Colonic mucosa (tissue), 4 donors: ENCODE measurements around the gene TSPY4. TPM values are rescaled to one million over a fixed set of nuclear protein-coding genes. Genes with fewer than 3 reads are reported as not detected.
"Not testable (repeated sequence)": the region's sequence is repeated elsewhere in the genome, so short reads cannot be mapped to it uniquely, and the experiment has no call there.

ENCODE experiments used
- DNase-seq: peaks from one replicate; pipeline ENCODE4 v3.0.0-alpha.2; 2020
- H3K27ac ChIP-seq: fragments of 200-600 bp; one replicate; pipeline ENCODE4 v1.8.0; 2021
- H3K27me3 ChIP-seq: fragments of 200-600 bp; one replicate; pipeline ENCODE4 v1.8.0; 2021
- H3K36me3 ChIP-seq: fragments of 200-600 bp; one replicate; pipeline ENCODE4 v1.8.0; 2021
- H3K4me1 ChIP-seq: fragments of 200-600 bp; one replicate; pipeline ENCODE4 v1.8.0; 2021; ENCODE audit warnings: mild to moderate bottlenecking
- H3K4me3 ChIP-seq: fragments of 200-600 bp; one replicate; pipeline ENCODE4 v1.8.0; 2021
- H3K9ac ChIP-seq, 2 donors: one replicate each; pipeline ENCODE4 v1.7.0; 2013; ENCODE audit warnings: control low read depth in 2 of 2, low read depth in 2 of 2, low read length in 2 of 2
- H3K9me3 ChIP-seq: fragments of 200-600 bp; one replicate; pipeline ENCODE4 v1.8.0; 2021
- CTCF ChIP-seq: fragments of 200-600 bp; IDR thresholded peaks from one replicate; pipeline ENCODE4 v1.8.0; 2022; ENCODE audit warnings: antibody characterized with exemption, mild to moderate bottlenecking
- intact Hi-C: fragments of 100-400 bp; cut with DNase I; formaldehyde crosslinking; loops from one replicate; pipeline ENCODE4 v1.14.1; 2022
- total RNA-seq, 2 donors: library from RNA; stranded (reverse); fragmentation: NEBNext Ultra II Directional in 1 of 2; extraction: Animal tissue kit (Norgen Biotek cat#: 25700) in 1 of 2; gene quantifications; one replicate each; pipeline ENCODE4 v1.2.1, GENCODE V29; 2021
- donor health status: healthy.
- donor health status: DM: no; HTN: no; CAD: no.
- donor health status: DM: no; HTN: no; CAD: no.

Gene TSPY4, protein sequence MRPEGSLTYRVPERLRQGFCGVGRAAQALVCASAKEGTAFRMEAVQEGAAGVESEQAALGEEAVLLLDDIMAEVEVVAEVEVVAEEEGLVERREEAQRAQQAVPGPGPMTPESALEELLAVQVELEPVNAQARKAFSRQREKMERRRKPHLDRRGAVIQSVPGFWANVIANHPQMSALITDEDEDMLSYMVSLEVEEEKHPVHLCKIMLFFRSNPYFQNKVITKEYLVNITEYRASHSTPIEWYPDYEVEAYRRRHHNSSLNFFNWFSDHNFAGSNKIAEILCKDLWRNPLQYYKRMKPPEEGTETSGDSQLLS
- total RNA-seq, result not detected

- intact Hi-C loops, H3K36me3 ChIP-seq, H3K27ac ChIP-seq, H3K4me3 ChIP-seq, H3K27me3 ChIP-seq, DNase-seq, H3K9me3 ChIP-seq, H3K9ac ChIP-seq, H3K4me1 ChIP-seq: not testable (repeated sequence)
Measured at GRCh38 chrY:9337164-9337563, at the start of gene TSPY4. TSS of gene TSPY4 (plus strand) at chrY:9337464. CDS start at chrY:9337510, 46 bp downstream.

- H3K9me3 ChIP-seq, result no peaks in the 10 kb centered on the region
- no peak for TF ChIP-seq CTCF
- no peak for DNase-seq
- no peaks in the 10 kb centered on the region for H3K27me3 ChIP-seq
- H3K36me3 ChIP-seq, result no peaks in the 10 kb centered on the region
- no peaks in the 10 kb centered on the region for H3K4me1 ChIP-seq
- H3K9ac ChIP-seq, result no peak overlapping the region
- intact Hi-C loops, result no loop called here
- no peak overlapping the region for H3K4me3 ChIP-seq
- H3K27ac ChIP-seq, result no peak overlapping the region
Measured at GRCh38 chrY:9320996-9321395, 16.3 kb upstream of the TSPY4 start.

GRCh38 chrY:9357497-9357896 is 20.2 kb downstream of the TSPY4 start, which contains the start of gene TSPY8:
TSS of gene TSPY8 (plus strand) at chrY:9357797. CDS start at chrY:9357843, 46 bp downstream.
- H3K4me3 ChIP-seq, H3K9ac ChIP-seq, H3K9me3 ChIP-seq, intact Hi-C loops, H3K36me3 ChIP-seq, DNase-seq, H3K27me3 ChIP-seq, H3K4me1 ChIP-seq, H3K27ac ChIP-seq: not testable (repeated sequence)

Other genes starting within 250 kb of the TSPY4 start
- not detected for gene TSPY8, start 20.3 kb downstream of the TSPY4 start, total RNA-seq
- not detected for gene TSPY3, start 61.0 kb downstream of the TSPY4 start, total RNA-seq
- gene TSPY1, start 129.5 kb downstream of the TSPY4 start, total RNA-seq, result not detected
- not detected for gene TSPY9, start 149.8 kb downstream of the TSPY4 start, total RNA-seq
- not detected for gene TSPY10, start 190.4 kb downstream of the TSPY4 start, total RNA-seq